HG02610 (cell line): ENCODE measurements around the gene RAB11FIP4.

ENCODE experiments used
- ATAC-seq: cut with Tn5 transposase; IDR thresholded peaks from one replicate; pipeline ENCODE4 v1.9.1; 2021; ENCODE audit warnings: mild to moderate bottlenecking, moderate library complexity; ENCODE audit not compliant: unreplicated experiment

RAB11FIP4 gene

GRCh38 chr17:31584438-31585279 is 193.2 kb downstream of the RAB11FIP4 start:
- ATAC-seq, result no peak

- no peak for ATAC-seq
Observed at GRCh38 chr17:31585280-31585630, 193.8 kb downstream of the RAB11FIP4 start.

GRCh38 chr17:31586946-31587345 is 195.5 kb downstream of the RAB11FIP4 start:
- ATAC-seq, result no peak

DNA sequence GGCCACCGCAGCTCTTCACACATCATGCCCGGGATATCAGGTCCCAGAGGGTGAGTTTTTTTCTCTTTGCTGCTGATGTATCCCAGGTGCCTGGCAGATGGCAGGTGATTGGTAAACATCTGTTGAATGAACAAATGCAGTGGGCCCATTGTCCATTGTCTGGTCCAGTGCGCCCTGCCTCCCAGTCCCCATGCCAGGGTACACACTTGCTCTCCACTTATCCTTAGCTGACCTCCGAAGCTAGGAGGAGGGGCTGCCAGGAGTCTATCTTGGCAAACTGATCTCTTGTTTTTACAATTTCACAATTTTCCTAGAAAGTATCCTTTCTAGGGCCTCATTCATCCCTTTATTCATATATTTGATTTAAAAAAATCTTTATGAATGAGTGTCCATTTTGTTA is 196.0 kb downstream of the RAB11FIP4 start:
- no peak for ATAC-seq
